ENCODE data around the gene SLC51B.
A peak's percentile ranks its signal among the peaks of the same experiment; 100 is the strongest.
"Not testable (repeated sequence)": the region's sequence is repeated elsewhere in the genome, so short reads cannot be mapped to it uniquely, and the experiment has no call there.

The SLC51B gene

DNA sequence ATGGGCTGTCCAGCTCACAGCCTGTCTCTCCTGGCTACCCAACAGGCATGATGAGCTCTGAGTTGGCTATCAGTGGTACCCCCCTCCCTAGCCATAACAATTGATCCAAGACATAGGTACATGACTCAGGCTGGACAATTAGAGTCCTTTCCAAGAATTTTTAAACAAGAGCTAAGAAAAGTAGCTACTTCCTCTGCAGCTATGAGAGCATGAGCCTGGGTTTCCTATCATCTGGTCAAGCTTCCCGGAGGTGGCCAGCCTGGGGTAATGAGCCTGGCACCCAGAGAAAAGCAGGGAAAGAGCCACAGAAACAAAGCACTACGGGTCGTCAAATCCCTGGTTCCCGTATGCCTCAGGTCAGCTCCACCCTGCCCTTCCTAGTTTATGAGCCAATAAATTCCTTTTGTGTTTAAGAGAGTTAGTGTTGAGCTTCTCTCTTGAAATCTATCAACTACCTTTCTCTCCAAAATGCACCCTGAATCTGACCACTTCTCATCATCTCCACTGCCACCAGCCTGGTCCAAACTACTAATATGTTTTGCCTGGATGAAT, 2.3 kb upstream of the SLC51B start:
- no peak for DNase-seq

DNA sequence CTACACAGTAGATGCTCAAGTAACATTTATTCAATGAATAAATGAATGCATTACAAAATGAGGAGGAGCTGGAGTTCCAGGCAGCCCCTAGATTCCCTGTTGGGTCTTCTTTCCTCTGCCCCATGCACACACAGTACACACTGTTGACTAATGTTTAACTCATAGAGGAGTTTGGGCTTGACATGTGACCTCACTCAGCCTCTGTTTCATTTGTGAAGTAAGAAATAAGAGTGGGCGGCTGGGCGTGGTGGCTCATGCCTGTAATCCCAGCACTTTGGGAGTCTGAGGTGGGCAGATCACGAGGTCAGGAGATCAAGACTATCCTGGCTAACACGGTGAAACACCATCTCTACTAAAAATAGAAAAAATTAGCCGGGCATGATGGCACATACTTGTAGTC, 969 bp upstream of the SLC51B start:
- not testable (repeated sequence) for DNase-seq

DNA sequence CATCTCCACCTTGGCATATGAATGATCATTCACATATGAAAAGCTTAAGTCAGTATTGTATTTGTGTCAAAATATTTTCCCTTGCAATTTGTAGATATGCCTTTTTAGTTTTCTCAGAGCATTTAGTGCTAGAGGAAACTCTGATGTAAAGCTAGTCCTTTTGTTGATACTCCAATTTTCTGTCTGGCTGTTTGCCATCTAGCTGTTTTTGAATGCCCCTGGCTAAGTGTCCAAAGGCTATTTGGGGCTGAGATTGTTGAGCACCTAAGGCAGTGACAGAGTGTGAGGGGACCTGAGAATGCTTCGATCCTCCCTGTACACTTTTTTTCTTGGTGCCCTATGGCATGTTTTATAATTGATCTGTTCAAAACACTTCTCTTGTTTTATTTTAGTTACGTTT, 3.1 kb downstream of the SLC51B start:
- DNase-seq = peak; percentile 22

DNA sequence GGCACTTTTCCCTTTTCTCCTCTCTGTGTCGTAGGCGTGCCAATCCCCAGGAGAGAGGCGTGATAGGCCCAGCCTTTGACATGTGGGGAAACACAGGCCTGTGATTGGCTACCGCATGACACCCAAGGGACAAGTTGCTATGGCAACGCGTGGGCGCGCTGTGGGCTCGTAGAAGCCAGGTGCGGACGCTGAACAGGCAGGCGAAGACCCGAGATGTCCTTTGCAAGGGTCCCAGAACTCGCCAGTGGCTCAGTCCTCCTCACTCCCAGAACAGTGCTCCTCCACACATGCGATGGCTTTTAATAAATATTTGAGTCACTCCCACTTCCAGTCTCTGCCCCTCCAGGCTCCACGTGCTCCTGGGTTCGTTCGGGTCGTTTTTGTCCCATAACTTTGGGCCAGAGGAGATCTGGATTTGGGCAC, 4.2 kb downstream of the SLC51B start:
- DNase-seq = peak; percentile 99

DNA sequence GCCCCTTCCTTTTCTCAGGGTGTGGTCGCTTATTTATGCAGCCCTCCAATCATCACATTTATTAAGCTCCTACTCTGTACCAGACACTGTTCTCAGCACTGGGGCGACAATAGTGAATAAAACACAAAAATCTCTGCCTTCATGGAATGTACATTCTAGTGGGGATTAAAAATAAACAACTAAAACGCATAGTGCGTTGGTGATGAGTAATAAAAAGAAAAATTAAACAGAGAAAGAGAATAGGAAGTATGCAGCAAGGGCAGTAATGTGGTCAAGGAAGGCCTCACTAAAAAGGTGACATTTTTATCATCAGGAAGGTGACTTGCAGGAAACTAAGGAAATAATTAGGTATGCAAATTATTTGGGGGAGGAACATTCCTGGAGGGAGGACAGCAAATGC, 5.1 kb downstream of the SLC51B start:
- no peak for DNase-seq

DNA sequence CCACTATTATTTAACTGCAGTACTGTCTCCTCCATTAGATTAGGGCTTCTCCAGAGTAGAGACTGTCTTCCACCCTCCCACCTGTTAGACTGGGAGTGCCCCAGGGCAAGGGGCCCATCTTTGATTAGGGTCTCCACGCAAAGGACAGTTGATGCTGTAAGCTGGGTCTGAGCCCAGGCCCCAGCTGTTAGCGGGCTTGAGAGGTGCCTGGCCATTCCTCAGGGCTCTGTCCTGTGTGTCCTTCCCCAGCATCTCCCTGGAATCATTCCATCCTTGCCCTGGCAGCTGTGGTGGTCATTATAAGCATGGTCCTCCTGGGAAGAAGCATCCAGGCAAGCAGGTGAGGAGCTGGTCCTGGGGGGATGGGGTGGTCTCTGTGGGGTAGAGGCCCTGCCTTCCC, 6.1 kb downstream of the SLC51B start:
- no peak for DNase-seq

DNA sequence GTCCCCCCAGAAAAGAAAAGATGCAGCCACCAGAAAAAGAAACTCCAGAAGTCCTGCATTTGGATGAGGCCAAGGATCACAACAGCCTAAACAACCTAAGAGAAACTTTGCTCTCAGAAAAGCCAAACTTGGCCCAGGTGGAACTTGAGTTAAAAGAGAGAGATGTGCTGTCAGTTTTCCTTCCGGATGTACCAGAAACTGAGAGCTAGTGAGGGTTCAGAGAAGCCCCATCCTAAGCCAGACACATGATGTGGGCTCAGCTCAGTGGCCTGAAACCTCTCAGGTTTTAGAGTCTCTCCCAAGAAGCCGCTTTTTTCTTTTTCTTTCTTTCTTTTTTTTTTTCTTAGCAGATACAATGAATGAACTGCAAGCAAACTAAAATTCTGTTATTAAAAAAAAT, 7.8 kb downstream of the SLC51B start:
- DNase-seq = no peak

DNA sequence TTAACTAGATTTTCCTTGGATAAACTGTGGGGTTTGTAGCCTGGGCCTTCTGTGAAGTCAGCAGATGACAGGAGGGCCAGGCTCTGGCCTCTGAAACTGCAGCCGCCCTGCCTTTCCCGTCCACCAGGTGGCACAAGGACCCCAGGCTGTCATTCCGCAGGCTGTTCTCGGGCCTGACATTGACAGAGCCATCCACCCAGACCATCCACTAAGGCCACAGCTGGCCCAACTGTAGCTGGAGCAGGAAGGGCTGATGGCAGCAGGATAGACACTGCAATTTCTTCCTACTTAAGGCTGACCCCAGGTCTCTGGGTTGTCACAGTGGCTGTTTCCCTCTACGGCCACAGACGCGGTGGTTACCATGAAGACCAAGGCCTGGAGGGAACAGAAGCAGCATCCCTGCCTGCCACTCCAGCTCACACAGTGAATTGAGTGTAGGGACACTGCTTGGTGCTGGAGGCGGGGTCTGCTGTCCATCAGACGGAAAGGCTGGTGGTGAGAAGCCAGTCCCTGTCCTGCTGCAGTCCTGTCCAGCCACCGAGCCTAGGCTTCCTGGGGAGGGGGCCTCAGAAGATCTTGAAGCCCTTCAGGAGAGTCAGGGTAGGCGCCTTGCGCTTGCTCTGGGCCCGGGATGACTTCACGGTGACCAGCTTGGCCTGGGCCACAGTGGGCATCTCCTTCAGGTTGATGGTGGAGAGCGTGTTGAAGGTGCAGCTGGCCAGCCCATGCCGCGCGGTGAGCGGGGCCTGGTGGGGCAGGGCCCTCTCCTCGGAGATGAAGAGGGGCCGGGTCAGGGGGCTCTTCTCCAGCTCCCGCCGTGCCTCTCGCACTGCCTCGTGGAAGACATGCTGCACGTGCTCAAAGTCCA, 9.4 kb downstream of the SLC51B start:
- DNase-seq = peak; percentile 60

DNA sequence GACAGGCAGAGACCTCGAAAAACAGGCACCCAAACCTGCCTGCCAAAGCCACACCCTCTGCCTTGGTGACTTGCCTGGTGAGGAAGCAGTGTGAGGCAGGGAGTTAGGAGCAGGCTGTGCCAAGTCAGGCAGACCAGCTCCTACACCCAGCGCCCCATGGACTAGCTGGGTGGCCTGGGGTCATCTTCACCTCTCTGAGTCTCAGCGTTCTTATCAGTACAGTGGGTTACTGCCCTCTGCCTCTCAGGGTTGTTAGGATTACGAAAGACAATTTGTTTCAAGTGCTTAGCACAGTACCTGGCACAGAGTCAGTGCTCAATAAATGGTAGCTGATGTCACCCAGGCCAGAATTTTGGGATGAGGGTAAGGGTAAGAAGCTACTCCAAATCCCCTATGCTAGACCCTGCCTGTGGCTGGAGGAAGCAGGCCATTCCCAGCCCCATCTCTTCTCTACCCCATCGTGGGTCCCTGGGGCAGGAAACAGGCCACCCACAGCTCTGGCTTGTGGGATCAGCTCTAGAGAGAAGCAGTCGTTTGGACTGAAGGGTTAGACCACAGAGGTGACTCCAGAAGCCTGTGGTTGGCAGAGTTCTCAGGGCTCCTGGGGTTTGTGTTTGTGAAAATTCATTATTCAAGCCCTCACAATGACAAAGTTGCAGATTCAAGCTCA, 10.1 kb downstream of the SLC51B start:
- no peak for DNase-seq

DNA sequence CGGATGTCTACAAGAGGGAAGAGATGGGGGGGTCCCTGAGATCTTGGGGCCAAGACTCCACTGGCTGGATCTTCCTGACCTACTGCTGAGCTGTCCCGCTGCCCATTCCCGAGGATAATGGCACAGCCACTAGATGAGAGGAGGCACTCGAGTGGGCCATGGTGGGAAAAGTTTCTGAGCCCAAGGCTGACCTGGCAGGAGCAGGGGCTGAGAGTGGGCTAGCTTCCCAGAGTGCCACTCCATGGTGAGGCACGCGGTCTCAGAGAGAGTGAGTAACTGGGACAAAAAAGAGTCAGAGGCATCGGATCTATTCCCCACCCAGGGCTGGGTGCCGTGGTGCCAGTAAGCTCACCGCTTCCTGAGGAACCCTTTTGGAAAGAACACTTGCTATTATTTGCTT, 10.9 kb downstream of the SLC51B start:
- no peak for DNase-seq

DNA sequence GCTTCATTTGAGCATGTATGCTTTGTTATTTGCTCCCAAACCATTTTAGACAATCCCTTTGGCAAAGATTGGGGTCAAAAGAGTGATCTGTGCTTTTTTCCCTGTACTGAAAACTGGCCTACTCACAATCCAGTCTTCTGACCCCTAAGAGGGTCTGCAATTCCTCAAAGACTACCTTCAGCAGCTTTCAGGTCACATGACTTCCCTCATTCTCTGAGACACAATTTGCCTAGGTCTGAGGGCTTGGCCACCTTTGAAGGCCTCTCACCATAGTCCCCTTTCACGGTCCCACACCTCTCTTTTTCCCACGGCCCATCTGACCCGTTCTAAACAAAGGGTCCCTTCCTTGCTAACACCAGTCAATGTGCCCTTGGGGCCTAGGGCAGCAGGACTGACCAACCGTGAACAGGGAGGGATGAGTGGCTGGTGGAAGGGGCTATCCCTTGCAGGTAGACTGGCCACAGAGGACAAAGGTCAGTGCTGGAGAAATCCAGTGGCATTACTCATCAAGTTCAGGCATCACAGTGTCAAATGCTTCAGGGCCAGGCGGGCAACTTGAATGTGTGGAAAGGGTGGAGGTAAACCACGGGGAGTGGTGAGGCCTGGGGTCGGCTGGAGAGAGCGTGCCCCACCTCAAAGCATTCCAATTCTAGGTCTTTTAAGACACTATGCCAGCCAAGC, 11.8 kb downstream of the SLC51B start:
- DNase-seq = no peak

DNA sequence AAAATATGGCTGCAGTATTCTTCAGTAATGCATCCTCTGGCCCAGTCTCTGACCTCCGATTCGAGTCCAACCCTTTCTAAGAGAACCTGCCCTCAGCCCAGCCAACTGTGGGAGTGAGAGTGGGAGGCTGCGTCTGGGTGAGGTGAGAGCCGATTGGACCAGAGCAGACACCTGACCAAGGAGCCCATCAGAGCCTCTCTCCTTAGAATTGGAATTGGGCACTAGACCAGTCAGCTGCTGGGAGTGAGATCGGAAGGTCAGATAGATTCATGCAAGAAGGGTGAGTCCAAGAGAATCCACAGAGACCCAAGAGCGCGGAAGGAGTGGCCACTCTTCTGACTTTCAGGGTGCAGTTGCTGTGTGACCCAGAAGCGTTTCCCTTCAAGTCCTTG, 12.4 kb downstream of the SLC51B start:
- no peak for DNase-seq

DNA sequence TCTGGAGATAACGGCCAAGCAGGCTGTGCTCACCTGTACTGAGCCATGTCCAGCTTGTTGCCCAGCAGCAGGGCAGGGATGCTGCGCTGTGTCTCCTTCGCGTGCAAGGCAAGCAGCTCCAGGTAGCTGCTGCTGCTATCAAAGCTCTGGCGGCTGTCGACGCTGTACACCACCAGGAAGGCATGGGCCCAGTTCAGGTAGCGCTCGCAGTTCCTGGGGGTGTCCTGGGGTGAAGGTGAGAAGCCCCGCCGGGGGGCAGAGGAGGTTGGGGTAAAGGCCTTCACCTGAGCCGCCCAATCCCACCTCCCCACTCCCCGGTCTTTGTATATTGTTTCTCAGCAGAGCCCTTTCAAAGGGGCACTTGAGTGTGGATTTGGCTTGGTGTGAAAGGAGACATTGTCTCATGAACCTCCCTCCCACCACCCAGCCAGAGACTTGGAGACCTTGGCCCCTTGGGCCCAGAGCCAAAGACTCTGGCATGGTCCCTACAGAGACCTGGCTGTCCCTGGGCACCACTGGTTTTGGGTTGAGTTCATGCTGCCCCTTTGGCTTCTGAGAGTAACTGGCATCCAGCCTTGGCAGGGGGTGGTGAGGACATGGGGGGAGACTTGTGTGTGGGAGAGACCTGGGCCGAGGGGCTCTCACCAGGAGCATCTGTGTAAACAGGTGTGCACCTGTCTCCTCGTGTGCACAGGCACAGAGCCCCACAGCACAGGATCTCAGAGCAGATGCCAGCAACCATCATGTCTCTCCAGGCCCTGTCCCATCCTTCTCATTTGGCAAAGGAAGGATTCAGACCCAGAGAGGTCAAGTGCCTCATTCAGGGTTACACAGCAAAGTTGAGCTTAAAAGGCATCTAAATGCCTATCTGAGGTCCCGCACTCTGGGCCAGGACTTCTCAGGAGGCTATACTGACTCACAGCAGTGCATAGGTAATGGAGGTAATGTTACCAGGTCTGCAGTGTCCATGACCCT, 13.5 kb downstream of the SLC51B start:
- no peak for DNase-seq

DNA sequence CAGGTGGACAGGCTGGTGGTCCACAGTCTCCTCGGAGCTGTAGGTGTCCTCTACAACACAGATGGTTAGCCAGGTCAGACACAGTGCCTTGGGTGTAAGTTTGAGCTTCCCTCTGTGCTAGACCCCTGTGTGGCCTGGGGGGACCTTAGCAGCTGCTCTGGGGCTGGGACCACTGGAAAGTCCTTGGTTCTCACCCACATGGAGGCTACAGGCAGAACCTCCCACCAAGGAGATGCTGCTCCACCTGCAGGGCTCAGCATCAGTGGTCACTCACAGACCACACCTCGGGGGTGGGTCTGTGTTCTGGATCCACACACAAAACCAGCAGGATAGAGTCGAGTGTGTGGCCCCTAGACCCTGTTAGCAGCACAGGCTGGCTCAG, 14.2 kb downstream of the SLC51B start:
- DNase-seq = no peak

DNA sequence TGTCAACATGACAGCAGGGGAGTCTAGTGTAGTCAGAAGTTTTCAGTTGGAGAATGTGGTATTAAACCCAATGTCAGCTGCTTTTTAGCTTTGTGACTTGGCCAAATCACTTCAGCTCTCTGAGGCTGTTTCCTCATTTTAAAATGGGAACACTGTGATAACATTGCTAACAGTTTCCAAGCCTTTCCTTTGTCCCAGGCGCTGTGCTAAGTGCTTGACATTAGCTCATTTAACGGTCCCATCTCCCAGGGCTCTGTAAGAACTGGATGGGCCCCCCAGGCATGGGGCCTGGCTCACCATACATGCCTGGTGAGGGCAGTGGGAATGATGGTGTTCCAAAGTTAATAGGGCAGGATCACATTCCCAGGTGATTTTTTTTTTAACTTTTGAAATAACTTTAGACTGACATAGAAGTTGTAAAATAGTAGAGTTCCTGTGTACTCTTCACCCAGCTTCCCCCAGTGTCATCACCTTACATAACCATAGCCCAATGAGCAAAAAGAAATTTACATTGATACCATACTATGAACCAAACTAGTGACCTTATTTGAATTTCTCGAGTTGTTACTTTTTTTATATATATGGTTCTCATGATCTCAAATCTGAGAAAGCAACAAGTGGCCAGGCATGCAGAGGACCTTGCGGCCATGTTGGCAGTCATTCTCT, 14.9 kb downstream of the SLC51B start:
- no peak for DNase-seq

DNA sequence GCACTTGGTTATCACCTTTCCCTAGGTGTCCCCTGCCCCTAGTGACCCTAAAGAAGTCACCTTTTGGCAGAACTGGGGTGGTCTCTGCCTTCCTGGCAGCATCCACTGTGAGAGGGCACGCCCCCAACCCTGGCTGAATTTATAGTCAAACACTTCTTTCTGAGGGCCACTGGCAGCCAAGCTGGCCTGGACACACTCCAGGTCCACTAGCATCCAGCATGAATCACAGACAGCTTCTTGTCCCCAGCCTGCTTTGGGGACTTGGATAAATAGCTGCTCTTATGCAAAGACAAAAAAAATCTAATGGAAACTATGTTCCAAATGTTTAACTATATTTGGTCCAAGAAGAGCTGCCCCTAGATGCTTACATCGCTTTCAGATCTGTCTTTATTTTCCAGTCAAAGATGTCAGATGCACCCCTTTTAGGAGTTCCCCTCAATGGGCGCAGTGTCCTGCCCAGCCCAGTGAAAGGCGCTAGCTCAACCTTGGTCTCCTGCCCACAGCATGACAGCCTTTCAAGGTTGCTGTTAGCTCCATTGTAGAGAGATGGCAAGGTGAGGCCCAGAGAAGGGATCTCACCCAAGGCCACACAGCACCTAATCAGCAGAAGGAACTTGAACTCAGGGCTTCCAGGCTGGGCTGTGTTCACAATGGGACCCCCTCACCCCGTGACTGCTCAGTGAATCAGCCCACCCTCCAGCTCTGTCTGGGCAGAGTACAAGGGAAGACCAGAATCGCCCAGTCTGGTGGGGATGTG, 15.6 kb downstream of the SLC51B start:
- DNase-seq = no peak

DNA sequence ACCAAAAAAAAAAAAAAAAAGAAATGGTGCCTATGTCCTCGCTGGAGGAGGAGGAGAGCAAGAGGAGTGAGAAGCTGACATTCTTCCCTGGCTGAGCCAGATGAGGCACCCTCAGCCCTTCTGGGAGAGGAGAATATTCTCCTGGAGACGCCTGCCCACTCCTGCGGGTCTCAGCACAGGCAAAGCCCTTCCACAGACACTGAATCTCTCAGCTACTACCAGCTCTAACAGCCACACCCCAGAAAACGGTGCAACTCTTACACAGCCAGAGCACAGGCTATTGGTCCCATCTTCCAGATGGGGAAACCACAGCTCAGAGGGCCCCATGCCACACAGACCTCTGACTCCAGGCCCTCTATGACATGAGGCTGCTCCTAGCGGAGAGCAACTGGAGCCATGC, 16.9 kb downstream of the SLC51B start:
- DNase-seq = no peak

DNA sequence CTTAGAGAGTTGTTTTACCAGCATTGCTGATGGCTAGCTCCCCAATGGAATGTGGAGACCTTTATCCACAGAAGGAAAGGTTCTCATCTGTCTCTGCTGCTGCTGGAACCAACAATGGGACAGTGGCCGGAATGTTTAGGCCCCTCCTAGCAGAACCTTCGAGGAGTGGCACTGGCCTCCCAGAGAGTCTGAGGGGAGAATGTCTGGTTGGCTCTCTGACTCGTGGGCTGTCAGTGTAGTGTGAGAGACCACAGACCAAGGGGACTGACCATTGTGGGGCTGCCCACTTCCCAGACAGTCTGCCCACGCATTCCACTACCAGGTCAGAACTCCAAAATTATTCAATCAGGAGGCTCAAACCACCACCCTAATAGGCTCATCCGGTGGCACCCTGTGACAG, 17.5 kb downstream of the SLC51B start:
- DNase-seq = no peak

DNA sequence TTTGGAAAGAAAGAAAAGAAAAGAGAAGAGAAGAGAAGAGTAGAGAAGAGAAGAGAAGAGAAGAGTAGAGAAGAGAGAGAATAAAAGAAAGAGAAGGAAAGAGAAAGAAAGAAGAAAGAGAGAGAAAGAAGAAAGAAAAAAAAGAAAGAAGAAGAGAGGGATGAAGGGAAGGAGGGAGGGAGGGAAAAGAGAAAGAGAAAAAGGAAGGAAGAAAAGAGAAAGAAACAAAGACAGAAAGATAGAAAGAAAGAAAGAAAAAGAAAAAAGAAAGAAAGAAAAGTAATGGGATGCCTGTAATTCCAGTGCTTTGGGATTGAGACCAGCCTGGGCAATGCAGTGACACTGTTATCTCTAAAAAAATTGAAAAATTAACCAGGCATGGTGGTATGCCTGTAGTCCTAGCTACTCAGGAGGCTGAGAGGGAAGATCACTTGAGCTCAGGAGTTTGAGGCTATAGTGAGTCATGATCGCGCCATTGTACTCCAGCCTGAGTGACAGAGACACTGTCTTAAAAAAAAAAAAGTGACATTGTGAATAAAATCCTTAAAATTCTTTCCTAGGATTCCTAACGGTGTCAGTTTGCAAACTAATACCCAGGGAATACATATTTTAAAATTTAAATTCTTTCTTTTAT, 20.9 kb downstream of the SLC51B start:
- DNase-seq = no peak

DNA sequence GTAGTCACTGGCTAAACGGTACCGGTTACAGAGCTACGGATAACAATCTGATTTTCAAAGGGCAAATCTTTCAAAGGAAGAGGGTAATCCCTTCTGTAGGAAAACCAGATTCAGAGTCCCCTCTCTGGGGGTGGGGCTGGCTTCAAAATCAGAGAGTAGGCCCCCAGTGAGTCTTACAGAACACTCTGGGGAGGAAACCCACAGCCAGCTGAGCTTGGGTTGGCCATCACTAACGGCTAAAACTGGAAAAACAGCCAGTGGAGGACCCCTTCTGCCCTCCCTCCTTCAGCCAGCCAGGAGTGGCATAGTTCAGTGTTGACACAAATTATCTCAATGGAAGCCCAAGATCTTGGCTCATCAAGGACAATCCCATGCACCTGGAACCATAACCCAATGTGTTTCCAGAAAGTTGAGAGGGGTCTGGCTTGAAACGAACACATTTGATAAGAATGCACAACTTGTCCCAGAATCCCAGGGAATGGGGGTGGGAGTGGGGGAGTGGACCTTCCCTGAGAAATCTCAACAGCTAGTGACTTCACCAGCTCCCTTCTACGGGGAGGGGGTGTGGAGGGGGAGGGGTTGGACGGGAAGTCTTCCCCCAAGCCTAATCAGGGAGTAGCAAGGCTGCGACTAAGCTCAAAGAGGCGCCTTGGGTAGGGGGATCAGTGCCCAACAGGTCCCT, 21.6 kb downstream of the SLC51B start:
- no peak for DNase-seq

Measured in NCI-H1105 treated with DMSO at 0.1 percent for 48 hours (cell line).